ENCODE results near the gene UVRAG. TPM values are rescaled to one million over a fixed set of nuclear protein-coding genes. Genes with fewer than 3 reads are reported as not detected.

Gene UVRAG
- total RNA-seq, 4 donors from 2014 or later: 16.6 to 22.1 (median 19.3) TPM

DNA sequence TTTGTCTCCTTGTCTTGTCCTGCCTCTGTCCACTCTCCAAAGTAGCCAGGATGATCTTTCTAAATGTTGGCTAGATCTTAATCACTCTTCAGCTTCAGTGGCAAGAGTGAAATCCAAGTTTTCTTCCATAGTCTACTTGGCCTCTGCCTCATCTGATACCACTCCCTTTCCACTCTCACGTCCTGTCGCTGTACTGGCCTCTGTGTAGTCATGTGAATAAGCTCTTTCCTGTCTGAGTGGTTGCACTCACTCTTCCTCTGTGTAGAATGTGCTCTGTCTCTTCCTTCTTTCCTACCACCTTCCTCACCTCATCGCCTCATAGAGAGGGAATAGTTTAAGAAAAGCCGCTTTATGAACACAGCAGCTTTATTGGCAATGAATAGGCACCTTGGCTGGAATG is 304.8 kb downstream of the UVRAG start:
- H3K36me3 ChIP-seq: no peaks in the 10 kb centered on the region
- peaks cover 28 to 29% of the 10 kb centered on the region in 2 donors for H3K4me1 ChIP-seq
- no peak overlapping the region for H3K4me3 ChIP-seq
- H3K27me3 ChIP-seq: no peaks in the 10 kb centered on the region
- intact Hi-C loops (cut with DNase I; ENCODE audit: low total_unique reads) (no loop called here), in situ Hi-C loops (cut with MboI; ENCODE audit: low sequenced_read_pairs in 4 of 4) (no loop called here)
- TF ChIP-seq, protein P1, sequence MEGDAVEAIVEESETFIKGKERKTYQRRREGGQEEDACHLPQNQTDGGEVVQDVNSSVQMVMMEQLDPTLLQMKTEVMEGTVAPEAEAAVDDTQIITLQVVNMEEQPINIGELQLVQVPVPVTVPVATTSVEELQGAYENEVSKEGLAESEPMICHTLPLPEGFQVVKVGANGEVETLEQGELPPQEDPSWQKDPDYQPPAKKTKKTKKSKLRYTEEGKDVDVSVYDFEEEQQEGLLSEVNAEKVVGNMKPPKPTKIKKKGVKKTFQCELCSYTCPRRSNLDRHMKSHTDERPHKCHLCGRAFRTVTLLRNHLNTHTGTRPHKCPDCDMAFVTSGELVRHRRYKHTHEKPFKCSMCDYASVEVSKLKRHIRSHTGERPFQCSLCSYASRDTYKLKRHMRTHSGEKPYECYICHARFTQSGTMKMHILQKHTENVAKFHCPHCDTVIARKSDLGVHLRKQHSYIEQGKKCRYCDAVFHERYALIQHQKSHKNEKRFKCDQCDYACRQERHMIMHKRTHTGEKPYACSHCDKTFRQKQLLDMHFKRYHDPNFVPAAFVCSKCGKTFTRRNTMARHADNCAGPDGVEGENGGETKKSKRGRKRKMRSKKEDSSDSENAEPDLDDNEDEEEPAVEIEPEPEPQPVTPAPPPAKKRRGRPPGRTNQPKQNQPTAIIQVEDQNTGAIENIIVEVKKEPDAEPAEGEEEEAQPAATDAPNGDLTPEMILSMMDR (IDR thresholded peaks at IDR 0.05 in 4 of 5, conservative IDR thresholded peaks at IDR 0.05 in 1 of 5): no peak
- TF ChIP-seq POLR2A (IDR thresholded peaks at IDR 0.05): no peak
- peak in 1 of 2 donors; percentile 49 for ATAC-seq
- no peak for DNase-seq
- H3K9me3 ChIP-seq: no peaks in the 10 kb centered on the region
- peak overlapping the region in 3 of 4 donors; percentile 13 to 24 (median 19) for H3K27ac ChIP-seq

DNA sequence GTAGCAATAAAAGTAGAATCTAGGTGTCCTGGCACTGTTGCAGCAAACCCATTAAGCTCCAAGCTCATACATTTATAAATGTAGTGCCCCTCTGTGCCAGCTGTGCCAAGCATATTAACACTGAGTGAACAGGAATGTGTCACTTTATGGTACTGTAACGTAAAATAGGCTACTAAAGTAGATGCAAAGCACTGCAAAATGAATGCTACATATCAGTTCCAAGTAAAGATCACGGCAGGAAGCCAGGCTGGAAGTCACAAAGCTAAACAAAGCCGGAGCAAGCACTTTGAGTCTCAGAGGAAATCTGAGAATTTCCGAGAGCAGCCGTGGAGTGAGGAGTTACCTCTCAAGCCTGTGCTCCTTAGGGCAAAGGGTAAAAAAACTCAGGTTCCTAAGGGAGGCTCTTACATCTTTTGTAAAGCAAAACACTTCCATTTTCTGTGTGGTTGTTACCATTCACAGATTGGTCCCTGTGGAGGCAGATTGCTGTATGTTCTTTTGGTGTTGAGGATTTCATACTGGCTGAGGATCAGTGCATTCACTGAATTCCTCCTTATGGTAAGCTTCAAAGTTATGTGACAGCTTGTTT is 305.6 kb downstream of the UVRAG start:
- in situ Hi-C loops (cut with MboI; ENCODE audit: low sequenced_read_pairs in 4 of 4): no loop called here
- peak overlapping the region in 3 of 4 donors; percentile 13 to 60 (median 19) for H3K27ac ChIP-seq
- intact Hi-C loops (cut with DNase I; ENCODE audit: low total_unique reads): no loop called here
- H3K4me3 ChIP-seq: no peak overlapping the region
- no peak for DNase-seq
- no peaks in the 10 kb centered on the region for H3K36me3 ChIP-seq
- peaks cover 29 to 36% of the 10 kb centered on the region in 2 donors for H3K4me1 ChIP-seq
- no peak for TF ChIP-seq POLR2A (IDR thresholded peaks at IDR 0.05)
- TF ChIP-seq, protein P1 (IDR thresholded peaks at IDR 0.05 in 4 of 5, conservative IDR thresholded peaks at IDR 0.05 in 1 of 5): no peak
- H3K9me3 ChIP-seq: no peaks in the 10 kb centered on the region
- ATAC-seq: peak; percentile 56 to 68
- H3K27me3 ChIP-seq: no peaks in the 10 kb centered on the region

DNA sequence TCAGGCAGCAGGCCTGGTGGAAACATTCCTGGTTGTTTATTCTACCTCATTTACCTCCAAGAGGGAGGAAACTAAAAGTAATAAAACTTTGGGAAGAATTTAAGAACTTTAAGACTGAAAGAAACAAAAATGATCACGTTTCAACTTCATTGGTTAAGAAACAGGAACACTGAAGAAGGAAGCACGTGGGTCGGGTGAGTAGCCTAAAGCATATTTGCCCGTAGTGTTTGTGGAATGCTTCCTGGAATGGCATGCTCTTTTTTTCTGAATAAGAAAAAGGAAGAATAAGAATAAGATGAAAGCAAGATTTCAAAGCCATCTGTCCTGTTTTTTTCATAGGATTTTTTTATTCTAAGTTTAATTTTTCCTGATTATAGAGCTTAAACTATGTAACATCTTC is 308.2 kb downstream of the UVRAG start:
- intact Hi-C loops (cut with DNase I; ENCODE audit: low total_unique reads) (no loop called here), in situ Hi-C loops (cut with MboI; ENCODE audit: low sequenced_read_pairs in 4 of 4) (no loop called here)
- Histone ChIP-seq H3K27ac (peak overlapping the region in 1 of 4 donors; percentile 31), H3K27me3 (no peaks in the 10 kb centered on the region), H3K4me3 (no peak overlapping the region), H3K36me3 (no peaks in the 10 kb centered on the region), H3K9me3 (no peaks in the 10 kb centered on the region), H3K4me1 (peaks cover 29 to 36% of the 10 kb centered on the region in 2 donors)
- no peak for DNase-seq
- no peak for ATAC-seq
- TF ChIP-seq, protein P1 (IDR thresholded peaks at IDR 0.05 in 4 of 5, conservative IDR thresholded peaks at IDR 0.05 in 1 of 5): no peak
- no peak for TF ChIP-seq POLR2A (IDR thresholded peaks at IDR 0.05)

DNA sequence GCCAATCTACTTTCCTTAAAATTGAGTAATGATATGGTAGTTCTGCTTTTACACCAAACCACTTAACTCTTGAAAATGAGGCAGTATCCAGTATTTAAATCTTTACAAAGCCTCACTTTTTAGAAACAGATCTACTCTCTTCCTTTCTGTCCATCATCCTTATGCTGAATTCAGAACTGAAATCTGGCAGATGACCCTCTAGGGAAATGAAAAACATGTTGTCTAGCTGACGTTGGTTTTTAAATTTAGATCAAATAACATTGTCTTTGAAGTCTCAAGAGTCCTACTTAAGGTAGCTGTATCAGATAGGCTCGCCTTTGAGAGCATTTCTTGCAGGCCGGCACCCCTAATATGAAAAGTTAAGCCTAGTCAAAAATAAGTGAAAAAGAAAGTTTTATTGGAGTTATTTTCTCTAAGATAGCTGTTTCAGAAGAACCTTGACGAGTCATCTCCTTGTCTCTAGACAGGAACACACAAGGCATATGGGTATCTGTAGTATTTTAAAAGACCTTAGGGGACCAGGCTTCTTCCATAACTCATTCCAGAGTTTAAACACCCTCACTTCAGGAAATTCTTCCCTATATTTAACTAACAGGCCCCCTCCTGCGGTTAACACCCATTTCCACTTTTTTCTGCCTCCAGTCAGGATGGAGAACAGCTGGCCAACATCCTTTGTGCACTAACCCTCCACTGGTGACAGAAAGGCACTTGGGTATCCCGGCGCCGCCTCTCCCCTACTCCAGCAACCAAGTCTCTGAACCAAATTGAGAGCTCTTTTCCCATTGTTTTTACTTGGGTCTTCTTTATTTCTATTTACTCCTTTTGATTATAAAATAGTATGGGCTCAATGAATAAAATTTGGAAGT is 310.1 kb downstream of the UVRAG start:
- ATAC-seq (no peak), DNase-seq (no peak)
- Histone ChIP-seq H3K4me1 (peaks cover 18 to 31% of the 10 kb centered on the region in 2 donors), H3K27ac (peak overlapping the region; percentile 5 to 22 (median 8)), H3K9me3 (no peaks in the 10 kb centered on the region), H3K4me3 (no peak overlapping the region), H3K27me3 (no peaks in the 10 kb centered on the region), H3K36me3 (no peaks in the 10 kb centered on the region)
- TF ChIP-seq POLR2A (IDR thresholded peaks at IDR 0.05): no peak
- TF ChIP-seq, protein P1 (IDR thresholded peaks at IDR 0.05 in 4 of 5, conservative IDR thresholded peaks at IDR 0.05 in 1 of 5): no peak
- intact Hi-C loops (cut with DNase I; ENCODE audit: low total_unique reads): no loop called here
- in situ Hi-C loops (cut with MboI; ENCODE audit: low sequenced_read_pairs in 4 of 4): no loop called here

Data from gastrocnemius medialis (tissue), 4 donors.